ENCODE results near the gene CNIH2. TPM values are rescaled to one million over a fixed set of nuclear protein-coding genes. Genes with fewer than 3 reads are reported as not detected.

Gene CNIH2
- total RNA-seq, 1 donor from 2014 or later: 0.59 TPM

DNA sequence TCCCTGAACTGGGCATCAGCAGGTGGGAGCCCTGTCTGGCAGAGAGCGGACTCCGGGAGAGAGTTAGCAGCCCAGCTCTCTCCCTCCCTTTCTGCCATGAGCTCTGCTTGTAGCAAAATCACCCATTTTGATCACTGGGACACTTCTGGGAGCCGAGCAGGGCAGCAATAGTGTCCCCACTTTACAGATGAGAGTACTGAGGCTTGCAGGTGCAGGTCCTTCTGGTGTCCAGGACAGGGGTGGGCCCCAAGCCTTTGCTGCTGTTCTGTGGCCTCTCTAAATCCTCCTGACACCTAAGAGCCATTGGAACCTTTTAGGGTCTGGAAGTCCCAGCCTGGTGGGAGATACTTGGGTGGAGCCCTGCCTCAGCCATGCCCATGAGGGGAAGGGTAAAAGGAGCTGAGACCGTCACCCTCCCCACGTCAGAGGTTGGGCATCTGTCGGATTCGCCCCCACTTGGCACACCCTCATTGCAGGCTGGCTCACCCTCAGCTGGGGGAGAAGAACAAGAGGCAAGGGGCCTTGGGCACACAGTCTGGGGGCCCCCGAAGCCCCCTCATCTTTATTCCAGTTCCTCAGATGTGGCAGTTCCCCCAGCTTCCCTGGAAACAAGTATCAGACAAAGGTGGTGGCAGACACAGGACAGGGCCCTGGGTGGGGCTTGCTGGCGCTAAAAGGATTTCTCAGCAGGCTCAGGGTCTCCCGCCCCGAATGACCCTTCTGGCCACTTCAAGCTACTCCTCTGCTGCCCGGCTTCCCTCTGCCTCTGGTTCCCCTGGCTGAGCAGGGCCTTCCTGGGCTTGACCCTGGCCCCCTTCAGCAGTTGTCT is 53.8 kb downstream of the CNIH2 start:
- no peak for DNase-seq

DNA sequence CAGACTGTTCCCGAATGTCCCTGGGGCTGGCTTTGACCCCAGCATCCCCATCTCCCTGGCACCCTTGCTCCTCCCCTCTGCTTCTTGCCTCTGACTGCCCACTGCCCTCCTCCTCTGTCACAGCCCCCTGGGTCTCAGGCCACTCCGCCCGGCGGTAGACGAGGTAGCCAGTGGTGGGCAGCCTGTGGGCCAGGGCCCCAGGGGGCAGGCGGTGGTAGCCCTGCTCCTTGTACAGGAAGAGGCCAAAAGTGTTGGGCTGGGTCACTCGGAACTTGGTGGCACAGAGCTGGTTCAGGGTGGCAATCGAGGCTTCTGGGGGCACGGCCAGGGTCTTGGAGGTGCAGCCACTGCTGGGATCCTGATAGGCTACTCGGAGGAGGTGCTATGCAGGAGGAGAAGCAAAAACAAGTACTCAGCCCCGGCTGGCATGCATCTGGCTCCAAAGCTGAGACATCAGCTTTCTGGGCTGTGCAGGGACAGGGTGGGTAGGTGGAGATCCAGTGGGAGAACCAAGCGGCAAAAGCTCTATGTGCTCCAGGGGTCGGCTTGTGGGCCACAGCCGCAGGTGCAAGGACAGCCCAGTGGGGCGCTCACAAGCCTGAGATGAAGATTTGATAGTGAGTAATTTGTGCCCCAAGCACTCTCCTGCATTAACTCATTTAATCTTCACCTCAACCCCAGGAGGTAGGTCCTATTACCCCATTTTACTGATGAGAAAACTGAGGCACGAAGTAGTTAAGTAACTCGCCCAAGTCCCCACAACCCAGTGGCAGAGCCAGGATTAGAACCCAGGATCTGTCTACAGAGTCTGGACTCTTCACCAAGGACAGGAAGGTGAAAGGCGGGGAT is 54.6 kb downstream of the CNIH2 start:
- DNase-seq: no peak

DNA sequence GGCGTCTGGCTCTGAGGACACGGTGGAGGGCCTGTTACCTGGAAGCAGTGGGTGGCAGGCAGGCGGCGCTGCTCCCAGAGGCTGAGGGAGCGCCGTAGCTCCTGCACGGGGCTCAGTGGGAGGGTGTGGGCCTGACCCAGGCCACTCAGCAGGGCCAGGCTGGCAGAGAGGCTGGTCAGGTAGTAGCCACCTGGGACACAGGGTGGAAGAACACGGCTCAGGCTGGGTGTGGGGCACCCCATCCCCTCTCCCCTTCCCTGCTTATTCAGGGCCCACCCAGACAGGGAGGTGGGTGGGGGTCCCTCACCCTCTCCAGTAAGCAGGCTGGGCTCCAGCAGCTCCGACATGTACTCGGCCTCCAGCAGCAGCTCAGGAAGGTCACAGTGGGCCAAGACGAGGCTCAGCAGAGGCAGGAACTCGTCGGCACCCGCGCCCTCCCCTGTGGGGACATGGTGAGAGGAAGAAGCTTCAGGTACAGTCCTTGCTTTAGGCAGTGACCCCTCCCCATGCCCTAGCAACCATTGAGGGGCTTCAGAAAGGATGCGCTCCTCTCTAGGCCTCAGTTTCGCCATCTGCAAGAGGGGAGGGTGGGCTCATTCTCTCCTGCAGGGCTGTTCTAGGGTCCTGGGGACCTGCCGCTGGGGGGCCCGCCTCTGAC is 55.4 kb downstream of the CNIH2 start:
- DNase-seq: no peak

Other genes starting within 250 kb of the CNIH2 start
- gene GAL3ST3, start 229.0 kb upstream of the CNIH2 start, total RNA-seq: not detected
- 87.3 TPM for gene SF3B2, start 225.8 kb upstream of the CNIH2 start, total RNA-seq
- 31.0 TPM for gene PACS1, start 207.9 kb upstream of the CNIH2 start, total RNA-seq
- gene KLC2, start 20.5 kb upstream of the CNIH2 start, total RNA-seq: 9.8 TPM
- 33.6 TPM for gene RAB1B, start 9.5 kb upstream of the CNIH2 start, total RNA-seq
- 49.7 TPM for gene YIF1A, start 11.0 kb downstream of the CNIH2 start, total RNA-seq
- gene TMEM151A, start 13.7 kb downstream of the CNIH2 start, total RNA-seq: not detected
- 31.2 TPM for gene CD248, start 38.9 kb downstream of the CNIH2 start, total RNA-seq
- 3.6 TPM for gene RIN1, start 58.3 kb downstream of the CNIH2 start, total RNA-seq
- gene BRMS1, start 66.9 kb downstream of the CNIH2 start, total RNA-seq: 14.6 TPM
- gene B4GAT1, start 69.5 kb downstream of the CNIH2 start, total RNA-seq: 16.0 TPM
- gene SLC29A2, start 93.6 kb downstream of the CNIH2 start, total RNA-seq: 0.89 TPM
- 2.7 TPM for gene NPAS4, start 142.9 kb downstream of the CNIH2 start, total RNA-seq
- gene MRPL11, start 160.7 kb downstream of the CNIH2 start, total RNA-seq: 18.8 TPM
- 5.0 TPM for gene PELI3, start 188.7 kb downstream of the CNIH2 start, total RNA-seq
- gene DPP3, start 202.3 kb downstream of the CNIH2 start, total RNA-seq: 16.0 TPM
- 25.0 TPM for gene BBS1, start 232.5 kb downstream of the CNIH2 start, total RNA-seq

Data from skin of body (tissue), 2 donors.